GM13977 (cell line): ENCODE measurements around the gene GGA2.

Experiments used
- DNase-seq: peaks from one replicate; pipeline ENCODE4 v3.0.0; 2012; ENCODE audit warnings: low spot score
- CTCF ChIP-seq: IDR thresholded peaks from 2 replicates; pipeline ENCODE4 v1.5.1; 2012; ENCODE audit warnings: mild to moderate bottlenecking, control low read depth; ENCODE audit not compliant: insufficient read depth; ENCODE audit errors: extremely low read depth, missing control alignments
- in situ Hi-C: fragments of 300-500 bp; cut with MboI; formaldehyde crosslinking; loops from one replicate; pipeline ENCODE4 v1.12.0; 2022; ENCODE audit warnings: low sequenced_read_pairs, low pct_unique_long_range_greater_than_20kb, mixed read lengths, inconsistent platforms; ENCODE audit not compliant: unreplicated experiment

Gene GGA2

GRCh38 chr16:23436951-23437350 is 73.3 kb downstream of the GGA2 start:
- in situ Hi-C loops = loop anchor here (10.0 kb wide), 1 partner anchor 252 kb away; the partner anchor contains the start of gene SCNN1G
- DNase-seq = no peak
- no peak for TF ChIP-seq CTCF

GRCh38 chr16:23435500-23435899 is 74.8 kb downstream of the GGA2 start:
- peak; percentile 63 for DNase-seq
- peak; percentile 88 for TF ChIP-seq CTCF
- in situ Hi-C loops = loop anchor here (10.0 kb wide), 1 partner anchor 251 kb away; the partner anchor contains the start of gene SCNN1G

- in situ Hi-C loops = loop anchor here (10.0 kb wide), 1 partner anchor 250 kb away; the partner anchor contains the start of gene SCNN1G
- DNase-seq = peak; percentile 70
- TF ChIP-seq CTCF = peak; percentile 81
These were observed 75.9 kb downstream of the GGA2 start for GRCh38 chr16:23434380-23434779.

- TF ChIP-seq CTCF = no peak
- no peak for DNase-seq
- in situ Hi-C loops = loop anchor here (10.0 kb wide), 1 partner anchor 249 kb away; the partner anchor contains the start of gene SCNN1G
These were observed 76.9 kb downstream of the GGA2 start for GRCh38 chr16:23433261-23433920.

- no peak for DNase-seq
- in situ Hi-C loops = loop anchor here (10.0 kb wide), 1 partner anchor 248 kb away; the partner anchor contains the start of gene SCNN1G
- no peak for TF ChIP-seq CTCF
These were observed 77.8 kb downstream of the GGA2 start for GRCh38 chr16:23432176-23433128.

GRCh38 chr16:23428351-23428750 is 81.9 kb downstream of the GGA2 start:
- in situ Hi-C loops = no loop called here
- no peak for DNase-seq
- TF ChIP-seq CTCF = no peak
